CD4-positive, alpha-beta T cell treated with Interleukin-4 for 4 hours (primary cell): ENCODE measurements around the gene HOXD9.

Experiments
- DNase-seq: peaks from one replicate; pipeline ENCODE4 v3.0.0-alpha.2; 2020

Gene HOXD9

GRCh38 chr2:176157499-176158185, 35.1 kb downstream of the HOXD9 start:
- no peak for DNase-seq

- no peak for DNase-seq
Observed at GRCh38 chr2:176158186-176158591, 35.7 kb downstream of the HOXD9 start.

DNA sequence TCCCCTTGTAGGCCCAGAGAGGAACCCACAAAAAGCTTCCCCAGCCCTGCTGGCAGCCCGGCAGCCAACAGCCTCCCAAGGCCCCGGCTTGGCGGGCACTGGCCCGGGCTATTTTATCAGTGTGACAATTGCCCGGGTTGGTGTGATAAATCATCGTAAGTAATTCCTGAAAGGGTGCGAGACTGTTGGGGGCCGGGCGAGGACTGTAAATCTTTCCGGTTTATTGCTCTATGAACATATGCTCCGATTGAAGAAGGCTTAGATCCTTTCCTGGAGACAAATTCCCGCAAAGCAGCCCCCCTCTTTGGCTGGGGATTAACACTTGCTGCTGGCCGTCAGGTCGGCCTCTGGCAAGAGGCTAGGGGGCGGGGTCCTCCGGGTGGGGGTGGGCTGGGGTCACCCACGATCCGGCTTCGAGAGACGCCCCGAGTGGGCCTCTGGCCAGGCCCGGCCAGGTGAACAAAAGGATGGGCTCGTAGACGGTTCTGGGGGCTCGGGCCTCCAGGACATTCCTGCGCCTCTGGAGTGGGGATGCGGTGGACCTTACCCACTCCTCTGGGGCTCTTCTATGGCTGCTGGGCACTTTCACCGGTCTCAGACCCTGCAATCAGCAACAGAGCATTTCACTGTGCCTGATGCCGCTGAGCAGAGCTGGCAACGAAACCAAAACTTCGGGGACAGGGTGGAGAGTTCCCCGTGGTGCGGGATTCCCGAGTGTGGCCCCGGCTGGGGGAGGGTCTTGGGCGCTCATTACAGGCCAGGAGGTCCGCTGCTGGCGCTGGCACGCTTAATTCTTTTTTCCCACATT, 36.5 kb downstream of the HOXD9 start:
- no peak for DNase-seq

GRCh38 chr2:176159663-176160250, 37.2 kb downstream of the HOXD9 start:
- DNase-seq: no peak

- no peak for DNase-seq
Observed at GRCh38 chr2:176160251-176160985, 37.9 kb downstream of the HOXD9 start.

DNA sequence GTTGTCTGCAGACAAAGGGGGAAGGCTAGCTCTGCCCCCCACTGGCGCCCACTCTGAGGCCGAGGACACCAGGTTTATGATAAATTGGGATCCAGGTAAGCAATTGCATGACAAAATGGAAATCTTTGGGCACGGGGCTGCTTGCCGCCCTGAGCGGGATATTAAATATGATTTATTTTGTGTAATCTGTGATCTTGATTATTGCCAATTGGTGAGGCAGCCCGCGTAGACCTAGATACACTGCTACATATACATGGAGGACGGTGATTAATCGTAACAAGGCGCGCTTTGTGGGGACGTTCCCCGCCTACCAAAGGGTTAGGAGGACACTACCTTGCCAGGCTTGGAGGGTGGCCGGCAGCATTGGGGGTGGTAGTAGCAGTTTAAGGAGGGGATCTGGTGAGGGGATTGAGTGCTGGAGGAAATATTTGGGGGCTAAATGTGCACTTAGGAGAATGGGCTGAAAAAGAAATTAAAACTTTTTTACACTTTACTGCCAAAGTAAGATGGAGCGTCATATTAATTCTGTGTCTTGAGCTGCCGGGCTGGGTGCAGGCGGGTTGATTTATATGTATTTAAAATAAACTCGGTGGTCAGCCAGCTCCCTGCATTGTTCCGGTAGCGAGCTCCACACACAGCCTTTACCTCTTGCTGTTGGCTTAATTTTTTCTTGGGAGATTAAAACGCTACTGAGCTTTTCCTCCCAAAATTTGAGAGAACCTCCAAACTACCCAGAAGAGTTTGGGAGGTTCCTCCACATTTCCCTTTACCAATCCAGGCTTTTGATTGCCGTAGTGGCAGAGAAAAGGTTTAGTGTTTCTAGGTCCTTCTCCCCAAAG, 38.7 kb downstream of the HOXD9 start:
- DNase-seq: no peak

- DNase-seq: no peak
Observed at GRCh38 chr2:176161825-176162626, 39.5 kb downstream of the HOXD9 start.

- no peak for DNase-seq
Observed at GRCh38 chr2:176162911-176163671, 40.6 kb downstream of the HOXD9 start.

DNA sequence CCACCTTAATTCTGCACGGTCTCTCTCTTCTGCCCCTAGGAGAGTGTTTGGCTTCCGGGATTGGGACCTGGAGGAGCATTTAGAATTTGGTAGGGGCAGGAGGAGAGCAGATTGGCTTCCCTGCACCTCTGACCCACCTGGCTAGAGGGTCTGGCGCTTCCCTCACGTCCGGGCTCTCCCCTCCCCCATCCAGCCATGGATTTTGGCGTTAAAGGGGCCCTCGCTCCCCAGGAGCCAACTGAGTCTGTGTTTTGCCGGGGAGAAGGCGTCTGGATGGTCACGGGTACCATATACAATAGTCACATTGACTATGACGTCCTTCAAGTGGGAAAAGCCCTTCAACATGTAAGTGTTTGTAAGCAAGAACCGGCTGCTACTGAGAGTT, 41.1 kb downstream of the HOXD9 start:
- DNase-seq: no peak

DNA sequence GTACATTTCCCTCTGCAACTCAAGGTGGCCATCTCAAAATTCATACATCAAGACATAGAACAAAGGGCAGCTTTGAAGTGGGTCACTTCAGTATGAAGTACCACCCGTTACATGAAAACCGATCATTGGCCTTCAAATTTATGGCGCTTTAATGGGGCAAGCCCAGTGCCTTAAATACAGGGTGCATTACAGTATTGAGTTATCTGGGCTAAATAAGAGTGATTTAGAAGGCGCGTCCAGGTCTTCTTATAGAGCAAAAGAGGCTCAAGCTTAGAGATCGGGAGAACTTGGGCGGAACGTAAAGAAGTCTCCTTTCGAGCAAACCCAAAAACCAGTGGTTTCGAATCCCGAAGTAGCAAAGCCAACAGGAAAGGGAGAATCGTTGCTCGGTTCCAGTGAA, 41.7 kb downstream of the HOXD9 start:
- DNase-seq: no peak

GRCh38 chr2:176164611-176165369, 42.3 kb downstream of the HOXD9 start:
- DNase-seq: no peak

DNA sequence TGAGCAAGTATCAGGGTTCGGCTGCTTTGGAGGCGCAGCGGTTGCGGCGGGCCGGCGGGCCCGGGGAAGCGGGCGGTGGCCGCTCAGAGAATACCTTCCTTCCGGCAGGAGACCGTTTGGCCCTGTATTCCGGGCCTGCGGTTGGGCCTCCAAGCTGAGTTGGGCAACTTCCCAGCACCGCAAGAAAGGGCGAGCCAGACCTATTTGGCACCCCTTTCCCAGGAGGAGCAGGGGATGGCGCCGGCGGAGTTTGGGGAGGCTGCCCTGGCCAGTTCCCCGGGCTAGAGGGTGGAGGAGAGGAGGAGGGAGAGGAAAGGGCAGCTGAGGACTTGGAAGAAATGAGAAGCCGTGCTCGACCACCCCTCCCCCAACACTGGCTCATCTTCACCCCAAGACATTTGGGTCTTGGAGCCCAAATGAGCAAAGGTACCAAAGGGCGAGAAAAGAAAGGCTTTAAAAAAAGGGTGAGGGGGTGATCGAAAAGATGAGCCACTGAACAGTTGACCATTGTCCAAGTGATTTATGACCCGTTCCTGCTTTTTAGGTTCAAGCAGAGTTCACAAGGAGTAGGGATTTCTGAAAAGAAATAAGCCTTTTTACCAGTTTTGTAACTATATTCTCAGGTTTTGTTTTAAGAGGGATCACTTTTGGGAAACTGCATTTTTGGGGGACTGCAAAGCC, 43.0 kb downstream of the HOXD9 start:
- no peak for DNase-seq

- no peak for DNase-seq
Observed at GRCh38 chr2:176166272-176166671, 43.8 kb downstream of the HOXD9 start.

DNA sequence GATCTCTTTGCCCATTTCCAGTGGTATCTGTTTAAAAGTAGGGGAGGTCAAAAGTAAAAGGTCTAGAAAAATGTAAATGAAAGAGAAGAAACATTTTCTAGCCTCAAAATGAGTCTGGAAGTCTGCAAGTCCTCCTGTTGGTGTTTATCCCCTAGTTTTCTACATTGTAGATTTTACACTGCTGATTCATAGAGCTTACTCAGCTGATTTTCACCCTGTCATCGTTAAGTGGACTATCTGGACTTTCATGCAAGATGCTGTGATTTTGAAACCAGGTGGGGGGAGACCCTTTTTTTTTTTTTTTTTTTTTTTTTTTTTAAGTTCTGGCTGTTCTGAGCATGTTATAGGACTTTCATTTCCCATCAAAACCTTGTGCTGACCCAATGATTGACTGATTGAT, 44.9 kb downstream of the HOXD9 start:
- DNase-seq: no peak

DNA sequence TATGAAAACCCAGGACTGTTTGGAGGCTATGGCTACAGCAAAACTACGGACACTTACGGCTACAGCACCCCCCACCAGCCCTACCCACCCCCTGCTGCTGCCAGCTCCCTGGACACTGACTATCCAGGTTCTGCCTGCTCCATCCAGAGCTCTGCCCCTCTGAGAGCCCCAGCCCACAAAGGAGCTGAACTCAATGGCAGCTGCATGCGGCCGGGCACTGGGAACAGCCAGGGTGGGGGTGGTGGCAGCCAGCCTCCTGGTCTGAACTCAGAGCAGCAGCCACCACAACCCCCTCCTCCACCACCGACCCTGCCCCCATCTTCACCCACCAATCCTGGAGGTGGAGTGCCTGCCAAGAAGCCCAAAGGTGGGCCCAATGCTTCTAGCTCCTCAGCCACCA, 46.7 kb downstream of the HOXD9 start:
- DNase-seq: no peak

GRCh38 chr2:176169711-176170110, 47.2 kb downstream of the HOXD9 start:
- no peak for DNase-seq

- no peak for DNase-seq
Observed at GRCh38 chr2:176170602-176171305, 48.2 kb downstream of the HOXD9 start.

GRCh38 chr2:176171351-176172006, 49.0 kb downstream of the HOXD9 start:
- DNase-seq: no peak
